Duodenal mucosa (tissue), 2 donors: ENCODE measurements around the gene TP53BP1.
A peak's percentile ranks its signal among the peaks of the same experiment; 100 is the strongest.

Experiments used
- H3K27ac ChIP-seq: one replicate; pipeline ENCODE4 v1.7.0; 2013; ENCODE audit warnings: low read depth, low read length
- H3K27me3 ChIP-seq, 2 donors: one replicate each; pipeline ENCODE4 v1.7.0; 2013; ENCODE audit warnings: low read length in 2 of 2, control low read depth in 1 of 2; ENCODE audit not compliant: insufficient read depth in 2 of 2, control insufficient read depth in 1 of 2
- H3K36me3 ChIP-seq, 2 donors: one replicate each; pipeline ENCODE4 v1.7.0; 2013; ENCODE audit warnings: low read length in 2 of 2, control low read depth in 1 of 2; ENCODE audit not compliant: insufficient read depth in 2 of 2, control insufficient read depth in 1 of 2
- H3K4me1 ChIP-seq, 2 donors: one replicate each; pipeline ENCODE4 v1.7.0; 2013; ENCODE audit warnings: low read length in 2 of 2, control low read depth in 1 of 2; ENCODE audit not compliant: insufficient read depth in 2 of 2, control insufficient read depth in 1 of 2
- H3K4me3 ChIP-seq, 2 donors: one replicate each; pipeline ENCODE4 v1.7.0; 2013; ENCODE audit warnings: low read length in 2 of 2, low read depth in 1 of 2
- H3K9ac ChIP-seq, 2 donors: one replicate each; pipeline ENCODE4 v1.7.0; 2013; ENCODE audit warnings: low read length in 2 of 2, low read depth in 1 of 2
- H3K9me3 ChIP-seq, 2 donors: one replicate each; pipeline ENCODE4 v1.7.0; 2013; ENCODE audit warnings: low read length in 2 of 2, control low read depth in 1 of 2; ENCODE audit not compliant: control insufficient read depth in 1 of 2

The TP53BP1 gene

GRCh38 chr15:43370310-43370974 is 122.5 kb downstream of the TP53BP1 start:
- H3K4me1 ChIP-seq = peaks cover 27% of the 10 kb centered on the region in 2 donors
- peak overlapping the region; percentile 95 for H3K4me3 ChIP-seq
- no peaks in the 10 kb centered on the region for H3K9me3 ChIP-seq
- H3K36me3 ChIP-seq = peaks cover 7 to 26% of the 10 kb centered on the region in 2 donors
- H3K9ac ChIP-seq = peak overlapping the region; percentile 76 to 84
- H3K27me3 ChIP-seq = no peaks in the 10 kb centered on the region
- no peak overlapping the region for H3K27ac ChIP-seq

GRCh38 chr15:43361313-43361903 is 131.5 kb downstream of the TP53BP1 start:
- peaks cover 38 to 48% of the 10 kb centered on the region in 2 donors for H3K9me3 ChIP-seq
- H3K36me3 ChIP-seq = peaks cover 45 to 65% of the 10 kb centered on the region in 2 donors
- no peaks in the 10 kb centered on the region for H3K27me3 ChIP-seq
- H3K4me1 ChIP-seq = no peaks in the 10 kb centered on the region
- H3K9ac ChIP-seq = no peak overlapping the region
- peak overlapping the region in 1 of 2 donors; percentile 13 for H3K4me3 ChIP-seq
- H3K27ac ChIP-seq = no peak overlapping the region

- Histone ChIP-seq H3K4me3 (peak overlapping the region in 1 of 2 donors; percentile 23), H3K27me3 (no peaks in the 10 kb centered on the region), H3K9me3 (peaks cover 38 to 48% of the 10 kb centered on the region in 2 donors), H3K4me1 (no peaks in the 10 kb centered on the region), H3K27ac (no peak overlapping the region), H3K36me3 (peaks cover 45 to 59% of the 10 kb centered on the region in 2 donors), H3K9ac (no peak overlapping the region)
Measured at GRCh38 chr15:43360821-43361220, 132.1 kb downstream of the TP53BP1 start.
